ENCODE measurements around the gene NF1. TPM values are rescaled to one million over a fixed set of nuclear protein-coding genes. Genes with fewer than 3 reads are reported as not detected.
"Not testable (repeated sequence)": the region's sequence is repeated elsewhere in the genome, so short reads cannot be mapped to it uniquely, and the experiment has no call there.

NF1 gene
- total RNA-seq, 1 donor from 2014 or later, result 70.9 TPM

GRCh38 chr17:31308372-31309334, 213.9 kb downstream of the NF1 start:
- no peak for DNase-seq

- no peak for DNase-seq
Observed at GRCh38 chr17:31309556-31309955, 214.8 kb downstream of the NF1 start.

GRCh38 chr17:31310260-31310659, 215.5 kb downstream of the NF1 start:
- DNase-seq, result no peak

GRCh38 chr17:31310886-31311285, 216.1 kb downstream of the NF1 start:
- no peak for DNase-seq

GRCh38 chr17:31311526-31311925, 216.7 kb downstream of the NF1 start:
- DNase-seq, result no peak

GRCh38 chr17:31312223-31312622, 217.4 kb downstream of the NF1 start:
- not testable (repeated sequence) for DNase-seq

GRCh38 chr17:31313982-31314781, 219.4 kb downstream of the NF1 start, which contains the start of gene EVI2B:
Gene EVI2B (minus strand): TSS chr17:31314054. CDS start chr17:31305609, 8,445 bp downstream.
- DNase-seq, result no peak

GRCh38 chr17:31314782-31315100, 220.0 kb downstream of the NF1 start:
- no peak for DNase-seq

- no peak for DNase-seq
Observed at GRCh38 chr17:31318298-31318801, 223.6 kb downstream of the NF1 start.

GRCh38 chr17:31318851-31319661, 224.3 kb downstream of the NF1 start:
- no peak for DNase-seq

GRCh38 chr17:31320241-31320640, 225.5 kb downstream of the NF1 start:
- no peak for DNase-seq

- no peak for DNase-seq
Observed at GRCh38 chr17:31320791-31321190, 226.0 kb downstream of the NF1 start.

GRCh38 chr17:31321481-31321880, 226.7 kb downstream of the NF1 start, which contains the start of gene EVI2A:
Gene EVI2A (minus strand): TSS chr17:31321622. CDS start chr17:31319013, 2,609 bp downstream.
- DNase-seq, result peak; percentile 1

GRCh38 chr17:31321966-31322365, 227.2 kb downstream of the NF1 start:
- no peak for DNase-seq

GRCh38 chr17:31323551-31323950, 228.8 kb downstream of the NF1 start:
- DNase-seq, result no peak

GRCh38 chr17:31327534-31328159, 232.9 kb downstream of the NF1 start:
- no peak for DNase-seq

- no peak for DNase-seq
Observed at GRCh38 chr17:31328160-31328535, 233.4 kb downstream of the NF1 start.

GRCh38 chr17:31329221-31329620, 234.4 kb downstream of the NF1 start:
- DNase-seq, result no peak

GRCh38 chr17:31339906-31340661, 245.3 kb downstream of the NF1 start:
- no peak for DNase-seq

GRCh38 chr17:31345191-31345747, 250.5 kb downstream of the NF1 start:
- not testable (repeated sequence) for DNase-seq

All from skin of body (tissue), 2 donors.